HL-60/S4 treated with retinoic acid at 250 ng/mL for 4 days and 3 days (cell line): ENCODE data around the gene DPYD.

ENCODE experiments used
- in situ Hi-C: fragments of 300-500 bp; cut with MboI; formaldehyde crosslinking; loops from 2 replicates; pipeline ENCODE4 v1.7.0; 2022; ENCODE audit warnings: low sequenced_read_pairs

The DPYD gene

DNA sequence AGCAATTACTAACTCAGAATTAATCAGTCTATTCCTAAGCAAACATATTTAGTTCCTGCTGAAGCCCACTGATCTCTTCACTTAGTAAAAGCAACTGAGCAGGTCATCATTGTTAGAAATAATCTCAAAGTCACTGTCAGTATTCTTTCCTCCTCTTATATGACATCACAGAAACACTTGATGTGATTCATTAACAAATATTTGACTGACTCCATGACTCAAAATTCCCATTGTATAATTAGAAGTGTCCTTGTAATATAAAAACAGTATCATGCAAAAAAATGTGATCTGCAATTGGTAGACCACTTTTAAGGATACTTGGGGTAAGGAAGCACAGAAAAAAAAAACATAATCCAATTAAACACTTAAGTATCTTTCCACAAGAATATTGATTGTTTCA is 194.4 kb downstream of the DPYD start:
- in situ Hi-C loops: no loop called here

GRCh38 chr1:97721221-97721620 is 199.6 kb downstream of the DPYD start:
- in situ Hi-C loops: no loop called here

GRCh38 chr1:97712980-97713379 is 207.9 kb downstream of the DPYD start:
- in situ Hi-C loops: no loop called here

- in situ Hi-C loops: no loop called here
These were observed 209.0 kb downstream of the DPYD start for GRCh38 chr1:97711858-97712257.

DNA sequence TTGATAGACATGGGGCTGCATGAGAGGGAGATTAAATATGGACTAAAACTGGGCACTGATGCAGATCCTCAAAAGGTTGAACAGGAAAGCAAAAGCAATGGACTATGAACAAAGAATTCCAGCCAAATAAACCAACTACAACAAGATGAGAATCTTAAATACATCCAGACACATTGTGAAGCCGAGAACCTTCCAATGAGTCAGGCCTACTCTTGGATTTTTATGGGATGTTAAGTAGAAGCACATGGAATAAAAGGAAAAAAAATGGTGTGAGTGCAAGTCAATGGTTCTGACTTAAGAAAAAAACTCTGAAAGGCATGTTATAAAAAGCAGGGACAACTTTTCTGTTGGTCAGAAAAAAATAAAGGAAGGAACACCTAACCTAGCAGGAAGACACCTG is 227.2 kb downstream of the DPYD start:
- in situ Hi-C loops: no loop called here

DNA sequence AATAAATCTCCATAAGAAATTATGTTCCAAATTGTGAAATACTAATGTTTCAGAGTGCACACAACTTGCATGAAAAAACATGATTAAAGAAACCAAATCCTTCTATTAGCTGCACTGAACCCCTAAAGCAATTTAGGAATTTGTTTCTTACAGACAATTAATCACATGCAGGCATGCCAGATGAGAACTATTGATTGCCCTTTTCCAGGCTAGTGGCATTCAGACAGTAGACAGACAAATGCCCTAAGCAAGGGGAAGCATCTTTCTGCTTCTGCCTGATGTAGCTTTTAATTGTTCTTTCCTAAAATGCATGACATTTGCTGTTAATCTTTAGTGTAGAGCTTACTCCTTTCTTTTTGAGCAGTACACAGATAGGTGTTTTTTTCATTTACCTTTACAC is 229.5 kb downstream of the DPYD start:
- in situ Hi-C loops: no loop called here

DNA sequence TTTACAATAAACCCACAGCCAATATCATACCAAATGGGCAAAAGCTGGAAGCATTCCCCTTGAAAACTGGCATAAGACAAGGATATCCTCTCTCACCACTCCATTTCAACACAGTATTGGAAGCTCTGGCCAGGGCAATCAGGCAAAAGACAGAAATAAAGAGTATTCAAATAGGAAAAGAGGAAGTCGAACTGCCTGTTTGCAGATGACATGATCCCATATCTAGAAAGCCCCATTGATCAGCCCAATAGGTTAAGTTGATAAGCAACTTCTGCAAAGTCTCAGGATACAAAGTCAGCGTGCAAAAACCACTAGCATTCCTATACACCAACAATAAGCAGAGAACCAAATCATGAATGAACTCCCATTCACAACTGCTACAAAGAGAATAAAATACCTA is 235.5 kb downstream of the DPYD start:
- in situ Hi-C loops: no loop called here

GRCh38 chr1:97680894-97681293 is 239.9 kb downstream of the DPYD start:
- in situ Hi-C loops: no loop called here

DNA sequence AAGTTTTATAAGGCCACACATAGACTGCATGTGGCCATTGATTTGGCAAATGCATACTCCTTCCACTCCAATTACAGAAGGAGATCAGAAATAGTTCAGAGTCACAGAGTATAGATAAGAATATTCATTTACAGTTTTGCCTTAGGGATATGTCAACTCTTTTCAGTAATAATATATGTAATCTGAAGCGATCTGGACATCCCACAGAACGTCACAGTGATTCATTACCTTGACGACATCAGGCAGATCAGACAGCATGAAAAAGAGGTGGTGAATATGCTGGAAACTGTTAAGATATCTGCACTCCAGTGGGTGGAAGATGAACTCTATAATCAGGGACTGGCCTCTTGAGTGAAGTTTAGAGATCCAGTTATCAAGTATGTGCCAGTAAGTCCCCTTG is 240.4 kb downstream of the DPYD start:
- in situ Hi-C loops: no loop called here

DNA sequence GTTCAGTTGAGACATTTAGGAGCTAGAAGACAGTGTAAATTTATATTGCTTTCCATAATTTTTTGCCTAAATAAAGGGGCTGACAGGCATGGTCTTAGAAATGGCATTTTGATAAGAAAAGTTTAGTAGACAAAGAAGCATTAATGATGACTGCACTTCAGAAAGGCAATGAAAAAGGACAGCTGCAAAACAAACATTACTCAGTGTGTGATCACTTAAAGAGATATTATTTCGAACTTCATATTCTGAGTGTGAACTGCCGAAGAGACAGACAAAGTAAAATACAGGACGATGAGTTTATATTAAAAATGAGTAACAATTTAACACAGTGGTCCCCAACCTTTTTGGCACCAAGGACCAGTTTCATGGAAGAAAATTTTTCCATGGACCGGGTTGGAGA is 243.1 kb downstream of the DPYD start:
- in situ Hi-C loops: no loop called here

GRCh38 chr1:97674517-97674916 is 246.3 kb downstream of the DPYD start:
- in situ Hi-C loops: no loop called here

- in situ Hi-C loops: no loop called here
These were observed 251.9 kb downstream of the DPYD start for GRCh38 chr1:97668945-97669344.

- in situ Hi-C loops: no loop called here
These were observed 260.3 kb downstream of the DPYD start for GRCh38 chr1:97660431-97661105.

GRCh38 chr1:97654876-97655585 is 265.8 kb downstream of the DPYD start:
- in situ Hi-C loops: no loop called here

DNA sequence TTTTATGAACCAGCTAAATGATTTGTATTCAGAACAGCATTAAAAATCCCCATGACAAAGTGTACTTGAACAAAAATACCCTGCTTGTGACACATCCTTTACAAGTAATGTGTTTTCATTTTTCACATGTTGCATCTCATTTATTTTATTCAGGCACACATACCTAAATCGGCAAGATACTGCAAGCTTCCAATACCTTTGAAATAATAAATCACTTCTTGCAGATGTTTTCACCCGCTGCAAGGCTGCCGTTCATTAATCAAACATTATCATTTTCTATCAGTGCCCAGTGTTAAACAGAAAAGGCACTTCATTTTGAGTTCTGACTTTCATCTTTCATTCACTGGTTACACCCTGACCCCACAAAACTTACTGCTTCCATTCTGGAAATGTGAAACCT is 269.6 kb downstream of the DPYD start:
- in situ Hi-C loops: no loop called here

DNA sequence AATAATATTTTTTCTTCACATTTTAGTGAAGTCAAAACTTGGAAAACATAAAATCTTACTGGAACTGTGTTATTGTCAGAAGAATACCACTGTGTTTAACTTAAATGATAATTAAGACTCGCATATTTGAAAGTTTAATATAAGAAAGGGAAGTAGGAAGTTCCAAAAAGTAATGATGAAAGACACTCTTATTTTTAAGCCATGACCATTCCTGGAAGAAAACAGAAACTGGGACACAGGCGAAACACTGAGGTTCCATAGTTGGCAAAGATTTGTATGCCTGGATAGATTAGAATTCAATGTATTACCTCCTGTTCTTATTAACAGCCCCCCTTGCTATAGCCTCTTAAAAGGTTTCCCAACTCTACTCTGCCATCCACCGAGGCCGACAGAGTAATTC is 271.2 kb downstream of the DPYD start:
- in situ Hi-C loops: no loop called here

DNA sequence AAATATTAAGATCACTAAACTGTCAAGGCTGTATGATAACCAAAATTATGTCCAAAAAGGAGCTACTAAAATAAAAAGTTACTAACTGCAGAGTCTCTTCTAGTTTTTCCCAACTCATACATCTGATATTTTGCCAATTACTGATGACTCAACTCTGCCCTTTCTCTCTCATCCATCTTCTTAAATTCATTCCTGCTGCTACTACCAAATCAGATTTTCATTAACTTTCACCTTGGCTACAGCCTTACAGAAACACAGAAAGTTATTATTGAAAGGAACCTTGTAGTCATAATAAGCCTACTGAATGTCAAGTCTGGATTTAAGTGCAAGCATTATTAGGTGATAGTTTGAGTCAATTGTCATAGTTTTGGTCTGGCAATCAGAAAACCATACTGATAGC is 273.1 kb downstream of the DPYD start:
- in situ Hi-C loops: no loop called here

GRCh38 chr1:97646071-97646470 is 274.8 kb downstream of the DPYD start:
- in situ Hi-C loops: no loop called here

DNA sequence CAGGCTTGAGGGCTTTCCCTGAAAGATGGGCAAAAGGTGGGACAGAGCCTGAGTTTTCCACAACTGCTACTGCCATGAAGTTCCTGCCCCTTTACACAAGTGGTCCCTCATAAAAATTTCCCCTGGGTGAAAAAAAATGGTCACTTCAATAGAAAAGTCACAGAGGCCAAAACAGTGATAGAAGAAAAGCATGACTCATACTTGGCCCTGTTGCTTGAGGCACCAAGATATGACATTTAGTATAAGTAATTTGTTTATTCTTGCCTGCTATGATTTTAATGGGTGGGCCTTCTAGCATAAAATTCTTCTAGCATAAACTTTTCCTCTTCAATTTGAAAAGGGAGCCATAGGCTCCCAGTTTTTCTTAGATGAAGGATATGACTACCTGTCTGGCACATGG is 280.2 kb downstream of the DPYD start:
- in situ Hi-C loops: no loop called here

DNA sequence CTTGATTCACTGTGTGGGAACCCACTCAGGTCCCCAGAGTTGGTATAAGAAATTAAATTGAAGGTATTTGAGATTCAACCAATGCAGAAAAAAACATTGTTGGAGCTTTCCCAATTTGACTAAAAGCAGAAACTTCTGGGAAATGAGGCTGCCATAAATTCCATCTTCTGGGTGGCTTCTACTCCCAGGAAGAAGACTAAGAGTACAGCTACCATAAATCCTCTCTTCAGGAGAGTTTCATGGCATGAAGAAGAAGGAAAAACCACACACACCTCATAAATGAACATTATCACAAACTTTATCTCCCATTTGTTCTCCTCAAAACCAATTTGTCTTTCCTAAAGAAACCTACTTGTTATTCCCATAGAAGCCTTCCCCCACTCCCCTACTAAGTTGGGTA is 283.9 kb downstream of the DPYD start:
- in situ Hi-C loops: no loop called here

- in situ Hi-C loops: no loop called here
These were observed 286.1 kb downstream of the DPYD start for GRCh38 chr1:97634758-97635157.

- in situ Hi-C loops: no loop called here
These were observed 288.1 kb downstream of the DPYD start for GRCh38 chr1:97632776-97633175.

DNA sequence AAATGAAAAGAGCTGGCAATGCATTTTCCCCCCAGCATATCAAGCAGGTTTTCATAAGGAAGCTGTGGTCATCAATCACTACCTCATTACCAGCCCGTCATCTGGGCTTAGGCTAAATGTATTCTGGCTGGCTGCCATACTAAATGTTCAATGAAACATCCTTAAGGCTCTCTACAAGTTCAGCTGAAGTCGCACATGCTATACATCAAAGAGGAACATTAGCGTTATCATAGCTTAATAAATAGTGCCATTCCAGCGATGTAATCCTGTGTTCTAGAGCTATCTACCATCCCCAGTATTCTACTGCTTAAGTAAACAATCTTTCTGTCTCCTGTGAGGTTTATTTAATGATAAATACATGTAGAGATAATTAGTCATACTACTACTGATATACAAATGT is 288.8 kb downstream of the DPYD start:
- in situ Hi-C loops: no loop called here
